GM23248 (cell line): Measurements from ENCODE around the gene USF3.

Experiments
- EZH2 ChIP-seq: fragments of 200-600 bp; sonication (generic); IDR thresholded peaks from 2 replicates; pipeline ENCODE4 v1.6.1; 2018; ENCODE audit warnings: antibody characterized with exemption, mild to moderate bottlenecking; ENCODE audit not compliant: insufficient read depth, poor library complexity, severe bottlenecking
- EZH2phosphoT487 ChIP-seq: fragments of 200-600 bp; sonication (generic); IDR thresholded peaks from 2 replicates; pipeline ENCODE4 v1.6.1; 2018; ENCODE audit warnings: antibody characterized with exemption, moderate library complexity, mild to moderate bottlenecking, low read depth; ENCODE audit not compliant: insufficient read depth

DNA sequence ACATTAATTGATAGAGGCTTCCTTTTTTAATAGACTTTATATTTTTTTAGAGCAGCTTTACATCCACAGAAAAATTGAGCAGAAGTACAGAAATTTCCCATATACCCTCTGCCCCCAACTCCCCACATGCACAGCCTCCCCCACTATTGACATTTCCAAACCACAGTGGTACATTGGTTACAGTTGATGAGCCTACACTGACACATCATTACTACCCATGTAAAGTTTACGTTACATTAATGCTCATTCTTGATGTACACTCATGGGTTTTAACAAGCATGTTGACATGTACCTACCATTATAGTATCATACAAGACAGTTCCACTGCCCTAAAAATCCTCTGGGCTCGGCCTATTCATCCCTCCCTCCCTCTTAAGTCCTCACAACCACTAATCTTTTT is 78.7 kb downstream of the USF3 start:
- TF ChIP-seq EZH2phosphoT487 (no peak), EZH2 (no peak)
